CD14-positive monocyte (primary cell): ENCODE results near the gene ZC3H11A. TPM values are rescaled to one million over a fixed set of nuclear protein-coding genes. Genes with fewer than 3 reads are reported as not detected.
"Not testable (repeated sequence)": the region's sequence is repeated elsewhere in the genome, so short reads cannot be mapped to it uniquely, and the experiment has no call there.

Source experiments
- DNase-seq, 3 donors: peaks; one replicate each; pipeline ENCODE4 v3.0.0-alpha.2; 2011 to 2022
- H2AFZ ChIP-seq: 2 replicates; pipeline ENCODE4 v1.6.0; 2012; ENCODE audit warnings: mild to moderate bottlenecking, low read depth, low read length, inconsistent platforms; ENCODE audit not compliant: insufficient read depth, poor library complexity, severe bottlenecking
- H3K27ac ChIP-seq, 2 donors: 1 replicate in 1 of 2; 2 replicates in 1 of 2; pipeline ENCODE4 v1.5.1; 2012 to 2013; ENCODE audit warnings: low read length in 2 of 2, control low read depth in 1 of 2, inconsistent platforms in 1 of 2, low read depth in 1 of 2, mild to moderate bottlenecking in 1 of 2
- H3K27me3 ChIP-seq, 2 donors: one replicate each; pipeline versions ENCODE4 v1.6.0 to v1.6.1; 2011 to 2013; ENCODE audit warnings: low read length in 2 of 2; ENCODE audit not compliant: control insufficient read depth in 2 of 2, insufficient read depth in 2 of 2
- H3K36me3 ChIP-seq, 2 donors: replicated peaks in 1 of 2; 1 replicate in 1 of 2; 2 replicates in 1 of 2; pipeline versions ENCODE4 v1.5.1 to v1.6.1; 2012 to 2013; ENCODE audit warnings: low read length in 2 of 2, control low read depth in 1 of 2, inconsistent platforms in 1 of 2, mild to moderate bottlenecking in 1 of 2; ENCODE audit not compliant: insufficient read depth in 2 of 2, control insufficient read depth in 1 of 2
- H3K4me1 ChIP-seq, 2 donors: 1 replicate in 1 of 2; 2 replicates in 1 of 2; pipeline versions ENCODE4 v1.5.1 to v1.6.1; 2012 to 2013; ENCODE audit warnings: low read length in 2 of 2, control low read depth in 1 of 2, inconsistent platforms in 1 of 2, mild to moderate bottlenecking in 1 of 2, moderate library complexity in 1 of 2; ENCODE audit not compliant: insufficient read depth in 2 of 2, control insufficient read depth in 1 of 2
- H3K4me2 ChIP-seq: replicated peaks from 2 replicates; pipeline ENCODE3; 2012; ENCODE audit warnings: low read length, moderate library complexity, mild to moderate bottlenecking; ENCODE audit not compliant: poor library complexity, severe bottlenecking; ENCODE audit errors: extremely low read depth
- H3K4me3 ChIP-seq, 3 experiments: fragments of 200-600 bp in 1 of 3; sonication (generic) in 1 of 3; replicated peaks in 1 of 3; 1 replicate in 2 of 3; 2 replicates in 1 of 3; pipeline ENCODE4 v1.5.1; 2011 to 2013; ENCODE audit warnings: low read length in 3 of 3, mild to moderate bottlenecking in 3 of 3, control low read depth in 2 of 3, low read depth in 2 of 3, inconsistent platforms in 1 of 3, moderate library complexity in 1 of 3
- H3K79me2 ChIP-seq: 2 replicates; pipeline ENCODE4 v1.6.0; 2012; ENCODE audit warnings: mild to moderate bottlenecking, control low read depth, inconsistent platforms, low read length, moderate library complexity; ENCODE audit not compliant: insufficient read depth
- H3K9ac ChIP-seq: 2 replicates; pipeline ENCODE4 v1.6.0; 2017; ENCODE audit warnings: low read length, mild to moderate bottlenecking; ENCODE audit not compliant: insufficient read depth, poor library complexity, severe bottlenecking
- H3K9me3 ChIP-seq, 2 donors: replicated peaks in 1 of 2; 1 replicate in 1 of 2; 2 replicates in 1 of 2; pipeline versions ENCODE4 v1.5.1 to v1.6.1; 2012 to 2013; ENCODE audit warnings: low read length in 2 of 2, control low read depth in 1 of 2; ENCODE audit not compliant: control insufficient read depth in 1 of 2, insufficient read depth in 1 of 2
- H4K20me1 ChIP-seq: 2 replicates; pipeline ENCODE4 v1.6.0; 2012; ENCODE audit warnings: mild to moderate bottlenecking, low read length, control low read depth, moderate library complexity; ENCODE audit not compliant: insufficient read depth
- H3K27ac Mint-ChIP-seq, 7 donors: one replicate each; pipeline ENCODE4 v1.8.0; 2020; ENCODE audit warnings: mild to moderate bottlenecking in 7 of 7, mixed read lengths in 7 of 7, moderate library complexity in 6 of 7, inconsistent platforms in 2 of 7
- H3K27me3 Mint-ChIP-seq, 3 donors: one replicate each; pipeline ENCODE4 v1.8.0; 2021 to 2022; ENCODE audit warnings: low read depth in 3 of 3, mild to moderate bottlenecking in 3 of 3, mixed read lengths in 3 of 3, moderate library complexity in 3 of 3, inconsistent platforms in 1 of 3
- H3K36me3 Mint-ChIP-seq, 2 donors: one replicate each; pipeline ENCODE4 v1.8.0; 2020; ENCODE audit warnings: mixed read lengths in 2 of 2, inconsistent platforms in 1 of 2, mild to moderate bottlenecking in 1 of 2
- H3K4me1 Mint-ChIP-seq: one replicate; pipeline ENCODE4 v1.8.0; 2020; ENCODE audit warnings: mild to moderate bottlenecking, mixed read lengths
- H3K4me3 Mint-ChIP-seq, 2 donors: one replicate each; pipeline ENCODE4 v1.8.0; 2020; ENCODE audit warnings: mild to moderate bottlenecking in 2 of 2, mixed read lengths in 2 of 2, moderate library complexity in 1 of 2
- H3K9me3 Mint-ChIP-seq, 7 donors: one replicate each; pipeline ENCODE4 v1.8.0; 2020 to 2022; ENCODE audit warnings: mixed read lengths in 7 of 7, mild to moderate bottlenecking in 6 of 7, moderate library complexity in 6 of 7, inconsistent platforms in 2 of 7
- WGBS: methylation state at CpG from one replicate; pipeline ENCODE4 v1.1.5; 2013; ENCODE audit warnings: missing lambda C conversion rate; ENCODE audit not compliant: insufficient coverage; 5-methylcytosine and 5-hydroxymethylcytosine counted together
- intact Hi-C, 2 donors: fragments of 100-400 bp; cut with micrococcal nuclease; formaldehyde crosslinking; loops; one replicate each; pipeline versions ENCODE4 v1.15.0 to v1.15.1; 2023
- polyA plus RNA-seq, 3 donors: library from polyadenylated mRNA; depleted of rRNA in 1 of 3; unstranded in 2 of 3; stranded (reverse) in 1 of 3; fragments of 300-500 nt in 2 of 3; fragments of >200 nt in 1 of 3; fragmentation: Illumina TruSeq in 2 of 3; gene quantifications; 1 replicate in 2 of 3; 2 replicates in 1 of 3; pipeline ENCODE4 v1.2.3, GENCODE V29; 2012 to 2021
- TF ChIP-seq, protein P1 (sequence below): fragments of 200-600 bp; IDR thresholded peaks from one replicate; pipeline ENCODE4 v1.8.0; 2022; ENCODE audit warnings: antibody characterized with exemption, mild to moderate bottlenecking

ZC3H11A gene
- polyA plus RNA-seq, 3 donors, result 17.8 to 59.0 (median 23.2) TPM

- H3K36me3 ChIP-seq, result no peaks in the 10 kb centered on the region
- Mint-ChIP-seq H3K27me3 (peaks cover 0 to 2% (median 0%) of the 10 kb centered on the region in 3 donors), H3K4me3 (no peak overlapping the region), H3K36me3 (no peaks in the 10 kb centered on the region), H3K27ac (no peak overlapping the region), H3K4me1 (peaks cover 11% of the 10 kb centered on the region), H3K9me3 (no peaks in the 10 kb centered on the region)
- no peak overlapping the region for H3K27ac ChIP-seq
- H2AFZ ChIP-seq, result no peak overlapping the region
- H3K4me3 ChIP-seq, result no peak overlapping the region
- H3K27me3 ChIP-seq, result no peaks in the 10 kb centered on the region
- peaks cover 8 to 12% of the 10 kb centered on the region in 2 donors for H3K4me1 ChIP-seq
- intact Hi-C loops, result loop anchor here in 1 of 2 donors (10.0 kb wide), 1 partner anchor 47 kb away; no protein-coding TSS in a partner anchor
- H4K20me1 ChIP-seq, result peaks cover 6% of the 10 kb centered on the region
- H3K9me3 ChIP-seq, result no peaks in the 10 kb centered on the region
- TF ChIP-seq, protein P1, sequence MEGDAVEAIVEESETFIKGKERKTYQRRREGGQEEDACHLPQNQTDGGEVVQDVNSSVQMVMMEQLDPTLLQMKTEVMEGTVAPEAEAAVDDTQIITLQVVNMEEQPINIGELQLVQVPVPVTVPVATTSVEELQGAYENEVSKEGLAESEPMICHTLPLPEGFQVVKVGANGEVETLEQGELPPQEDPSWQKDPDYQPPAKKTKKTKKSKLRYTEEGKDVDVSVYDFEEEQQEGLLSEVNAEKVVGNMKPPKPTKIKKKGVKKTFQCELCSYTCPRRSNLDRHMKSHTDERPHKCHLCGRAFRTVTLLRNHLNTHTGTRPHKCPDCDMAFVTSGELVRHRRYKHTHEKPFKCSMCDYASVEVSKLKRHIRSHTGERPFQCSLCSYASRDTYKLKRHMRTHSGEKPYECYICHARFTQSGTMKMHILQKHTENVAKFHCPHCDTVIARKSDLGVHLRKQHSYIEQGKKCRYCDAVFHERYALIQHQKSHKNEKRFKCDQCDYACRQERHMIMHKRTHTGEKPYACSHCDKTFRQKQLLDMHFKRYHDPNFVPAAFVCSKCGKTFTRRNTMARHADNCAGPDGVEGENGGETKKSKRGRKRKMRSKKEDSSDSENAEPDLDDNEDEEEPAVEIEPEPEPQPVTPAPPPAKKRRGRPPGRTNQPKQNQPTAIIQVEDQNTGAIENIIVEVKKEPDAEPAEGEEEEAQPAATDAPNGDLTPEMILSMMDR, result no peak
- H3K9ac ChIP-seq, result no peak overlapping the region
- 100% methylated on average over 1 of the region's 3 CpGs for WGBS
- peaks cover 10% of the 10 kb centered on the region for H3K79me2 ChIP-seq
- no peak overlapping the region for H3K4me2 ChIP-seq
- no peak for DNase-seq
These were observed 3.9 kb upstream of the ZC3H11A start for GRCh38 chr1:203791498-203791897.

DNA sequence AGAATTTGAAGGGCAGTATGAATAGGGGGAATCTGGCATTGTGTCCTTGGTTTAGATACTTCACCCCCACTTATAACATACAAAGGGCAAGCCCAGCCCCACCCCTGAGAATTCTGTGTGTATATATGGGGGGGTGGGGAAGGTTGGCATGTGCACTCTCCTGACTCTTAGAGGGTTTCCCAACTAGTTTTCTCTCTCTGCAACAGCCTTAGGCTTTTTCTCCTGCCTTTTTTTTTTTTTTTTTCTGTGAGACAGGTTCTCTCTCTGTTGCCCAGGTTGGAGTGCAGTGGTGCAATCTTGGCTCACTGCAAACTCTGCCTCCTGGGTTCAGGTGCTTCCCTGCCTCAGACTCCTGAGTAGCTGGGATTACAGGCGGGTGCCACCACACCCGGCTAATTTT lies 2.9 kb upstream of the ZC3H11A start:
- DNase-seq, result no peak
- H3K27ac ChIP-seq, result no peak overlapping the region
- H3K79me2 ChIP-seq, result peaks cover 19% of the 10 kb centered on the region
- no peak overlapping the region for H2AFZ ChIP-seq
- peaks cover 4 to 7% of the 10 kb centered on the region in 2 donors for H3K36me3 Mint-ChIP-seq
- WGBS, result 96% methylated on average over 2 of the region's 2 CpGs
- H3K4me1 Mint-ChIP-seq, result peaks cover 19% of the 10 kb centered on the region
- H3K27ac Mint-ChIP-seq, result no peak overlapping the region
- no peak overlapping the region for H3K4me2 ChIP-seq
- intact Hi-C loops, result loop anchor here in 1 of 2 donors (10.0 kb wide), 1 partner anchor 48 kb away; no protein-coding TSS in a partner anchor
- TF ChIP-seq, protein P1, result no peak
- H3K36me3 ChIP-seq, result peaks cover 0 to 6% of the 10 kb centered on the region in 2 donors
- no peak overlapping the region for H3K9ac ChIP-seq
- H3K9me3 ChIP-seq, result no peaks in the 10 kb centered on the region
- peaks cover 15 to 22% of the 10 kb centered on the region in 2 donors for H3K4me1 ChIP-seq
- no peaks in the 10 kb centered on the region for H3K9me3 Mint-ChIP-seq
- no peak overlapping the region for H3K4me3 Mint-ChIP-seq
- no peaks in the 10 kb centered on the region for H3K27me3 ChIP-seq
- peaks cover 16% of the 10 kb centered on the region for H4K20me1 ChIP-seq
- peaks cover 0 to 2% (median 0%) of the 10 kb centered on the region in 3 donors for H3K27me3 Mint-ChIP-seq
- no peak overlapping the region for H3K4me3 ChIP-seq

- not testable (repeated sequence) for H3K9me3 Mint-ChIP-seq
These were observed 1.9 kb upstream of the ZC3H11A start for GRCh38 chr1:203793561-203793960.

More at GRCh38 chr1:203793561-203793960, 1.9 kb upstream of the ZC3H11A start:
- Histone ChIP-seq H3K79me2 (peaks cover 30% of the 10 kb centered on the region), H3K4me1 (peaks cover 15 to 26% of the 10 kb centered on the region in 2 donors), H3K36me3 (peaks cover 4 to 17% of the 10 kb centered on the region in 2 donors), H4K20me1 (peaks cover 27% of the 10 kb centered on the region)
- not testable (repeated sequence) for DNase-seq, H3K9ac ChIP-seq, H3K27me3 ChIP-seq, H3K9me3 ChIP-seq, H3K4me3 ChIP-seq, H3K27ac ChIP-seq, H2AFZ ChIP-seq, H3K4me2 ChIP-seq, H3K4me3 Mint-ChIP-seq, H3K27me3 Mint-ChIP-seq
- H3K36me3 Mint-ChIP-seq, result peaks cover 13 to 16% of the 10 kb centered on the region in 2 donors
- WGBS, result 92% methylated on average over 2 of the region's 7 CpGs
- H3K4me1 Mint-ChIP-seq, result peaks cover 25% of the 10 kb centered on the region
- H3K27ac Mint-ChIP-seq, result peak overlapping the region in 1 of 7 donors; percentile 96
- intact Hi-C loops, result loop anchor here in 1 of 2 donors (10.0 kb wide), 1 partner anchor 49 kb away; no protein-coding TSS in a partner anchor
